ENCODE data around the gene CABCOCO1.

Gene CABCOCO1

DNA sequence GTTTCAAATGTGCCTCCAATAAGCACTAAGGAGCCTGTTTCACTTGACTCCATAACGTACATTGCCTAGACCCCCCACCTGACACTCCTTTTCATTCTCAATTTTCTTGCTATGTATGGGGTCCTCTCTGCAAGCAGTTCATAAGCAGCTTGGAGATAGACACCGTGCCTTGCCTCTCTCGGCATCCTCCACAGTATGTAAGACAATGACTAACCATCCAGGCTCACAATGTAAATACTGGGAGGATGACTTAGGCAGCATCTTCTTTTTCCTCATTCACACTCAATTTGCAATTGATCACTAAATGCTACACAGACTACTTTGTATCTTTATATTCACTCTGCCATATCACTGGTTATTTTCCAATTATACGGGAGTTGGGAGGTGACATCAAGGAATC lies 22.8 kb upstream of the CABCOCO1 start:
- H3K4me3 ChIP-seq (ENCODE audit: low read depth, low read length) = no peak overlapping the region
- no peak for DNase-seq (ENCODE audit: low read depth)
- TF ChIP-seq, protein P1, sequence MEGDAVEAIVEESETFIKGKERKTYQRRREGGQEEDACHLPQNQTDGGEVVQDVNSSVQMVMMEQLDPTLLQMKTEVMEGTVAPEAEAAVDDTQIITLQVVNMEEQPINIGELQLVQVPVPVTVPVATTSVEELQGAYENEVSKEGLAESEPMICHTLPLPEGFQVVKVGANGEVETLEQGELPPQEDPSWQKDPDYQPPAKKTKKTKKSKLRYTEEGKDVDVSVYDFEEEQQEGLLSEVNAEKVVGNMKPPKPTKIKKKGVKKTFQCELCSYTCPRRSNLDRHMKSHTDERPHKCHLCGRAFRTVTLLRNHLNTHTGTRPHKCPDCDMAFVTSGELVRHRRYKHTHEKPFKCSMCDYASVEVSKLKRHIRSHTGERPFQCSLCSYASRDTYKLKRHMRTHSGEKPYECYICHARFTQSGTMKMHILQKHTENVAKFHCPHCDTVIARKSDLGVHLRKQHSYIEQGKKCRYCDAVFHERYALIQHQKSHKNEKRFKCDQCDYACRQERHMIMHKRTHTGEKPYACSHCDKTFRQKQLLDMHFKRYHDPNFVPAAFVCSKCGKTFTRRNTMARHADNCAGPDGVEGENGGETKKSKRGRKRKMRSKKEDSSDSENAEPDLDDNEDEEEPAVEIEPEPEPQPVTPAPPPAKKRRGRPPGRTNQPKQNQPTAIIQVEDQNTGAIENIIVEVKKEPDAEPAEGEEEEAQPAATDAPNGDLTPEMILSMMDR (IDR thresholded peaks at IDR 0.05; ENCODE audit: control insufficient read depth, extremely low read depth, insufficient read depth) = no peak

DNA sequence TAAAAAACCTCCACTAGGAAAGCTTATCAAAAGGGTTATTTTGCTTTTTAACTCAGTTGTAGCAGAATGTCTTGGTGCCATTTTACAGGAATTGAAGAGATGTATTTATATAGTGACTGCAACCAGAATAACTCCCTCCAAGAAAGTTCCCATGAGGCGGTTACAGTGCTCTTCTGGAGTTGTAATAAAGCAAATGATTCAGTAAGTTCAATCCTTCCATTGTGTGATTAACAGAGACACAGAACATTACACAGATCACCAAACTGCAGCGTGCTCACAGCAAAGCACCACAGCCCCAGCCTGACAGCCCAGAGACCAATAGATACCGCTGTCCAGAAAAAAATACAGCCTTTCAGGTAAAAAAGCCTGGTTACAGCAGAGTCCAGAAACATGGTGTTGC lies 21.9 kb upstream of the CABCOCO1 start:
- TF ChIP-seq, protein P1 (IDR thresholded peaks at IDR 0.05; ENCODE audit: control insufficient read depth, extremely low read depth, insufficient read depth) = no peak
- DNase-seq (ENCODE audit: low read depth) = no peak
- no peak overlapping the region for H3K4me3 ChIP-seq (ENCODE audit: low read depth, low read length)

DNA sequence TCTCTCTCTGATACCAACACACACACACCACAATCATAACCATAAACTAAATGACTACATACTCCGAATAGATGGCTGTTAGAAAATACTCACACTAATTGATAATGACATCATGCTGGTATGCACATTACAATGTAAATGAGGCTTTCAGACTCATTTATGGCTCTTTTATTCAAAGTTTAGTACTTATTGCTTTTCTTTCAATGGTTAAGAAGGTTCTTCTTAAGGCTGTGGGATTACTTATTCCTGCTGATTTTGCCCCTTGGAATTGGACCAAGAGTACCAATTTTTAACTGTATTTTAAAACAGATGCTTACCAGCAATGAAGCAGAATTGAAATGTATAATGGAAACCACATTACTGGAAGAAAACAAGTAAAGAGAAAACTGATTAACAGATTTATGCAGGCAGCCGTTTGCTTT lies 20.6 kb upstream of the CABCOCO1 start:
- TF ChIP-seq, protein P1 (IDR thresholded peaks at IDR 0.05; ENCODE audit: control insufficient read depth, extremely low read depth, insufficient read depth) = no peak
- no peak for DNase-seq (ENCODE audit: low read depth)
- no peak overlapping the region for H3K4me3 ChIP-seq (ENCODE audit: low read depth, low read length)

DNA sequence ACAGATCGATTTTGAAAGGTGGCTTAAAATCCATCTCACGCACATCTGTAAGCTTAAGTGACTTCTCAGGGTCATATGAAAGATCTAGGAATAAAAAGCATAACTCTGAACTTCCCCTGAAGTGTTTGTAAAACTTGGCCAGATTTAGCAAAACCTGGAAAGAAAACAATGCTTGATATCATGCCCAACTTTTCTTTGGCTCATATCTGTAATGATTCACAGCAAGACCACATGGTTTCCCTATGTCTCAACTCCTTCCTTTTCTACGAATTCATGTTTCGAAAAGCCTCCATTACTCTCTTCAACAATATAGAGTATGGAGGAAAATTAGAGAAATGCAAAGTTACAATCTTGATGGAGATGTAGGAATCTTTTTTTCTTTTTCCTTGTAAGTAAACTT lies 20.1 kb upstream of the CABCOCO1 start:
- no peak overlapping the region for H3K4me3 ChIP-seq (ENCODE audit: low read depth, low read length)
- TF ChIP-seq, protein P1 (IDR thresholded peaks at IDR 0.05; ENCODE audit: control insufficient read depth, extremely low read depth, insufficient read depth) = no peak
- DNase-seq (ENCODE audit: low read depth) = no peak

DNA sequence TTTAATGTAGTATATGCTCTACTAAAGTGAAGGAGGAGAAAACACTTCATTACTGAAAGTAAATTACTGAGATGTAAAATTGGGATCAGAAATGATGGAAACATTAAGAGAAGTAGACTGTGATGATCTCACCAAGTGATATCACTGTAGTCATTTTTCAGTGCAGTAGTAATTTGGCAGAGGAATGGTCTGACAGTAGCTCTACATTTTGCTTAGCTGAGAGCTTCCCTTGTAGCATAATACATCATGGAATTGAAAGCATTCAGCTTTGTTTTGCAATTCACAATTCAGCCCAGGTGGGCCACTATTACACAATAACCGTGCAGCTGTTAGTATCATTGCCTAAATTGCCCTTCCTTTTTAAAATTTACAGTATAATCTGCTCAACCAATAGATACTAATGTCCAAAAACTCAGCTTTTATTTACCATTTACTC lies 19.4 kb upstream of the CABCOCO1 start:
- H3K4me3 ChIP-seq (ENCODE audit: low read depth, low read length) = no peak overlapping the region
- TF ChIP-seq, protein P1 (IDR thresholded peaks at IDR 0.05; ENCODE audit: control insufficient read depth, extremely low read depth, insufficient read depth) = no peak
- no peak for DNase-seq (ENCODE audit: low read depth)

DNA sequence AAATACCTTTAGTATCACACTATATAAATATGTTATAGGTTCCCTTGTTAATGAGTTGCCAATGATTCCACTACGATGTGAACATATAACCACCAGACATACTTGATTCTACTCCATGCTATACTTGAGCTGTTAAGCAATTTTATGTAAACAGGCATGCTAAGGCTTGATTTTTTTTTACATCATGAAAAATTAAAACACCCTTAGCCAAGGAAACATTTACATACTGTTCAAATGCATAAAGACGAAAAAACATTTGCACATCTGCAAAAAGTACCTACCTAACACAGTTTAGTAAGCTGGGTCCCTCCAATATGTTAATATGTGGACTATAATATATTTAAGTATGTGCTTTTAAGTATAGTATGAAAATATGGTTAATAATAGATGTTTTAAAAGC lies 9.0 kb upstream of the CABCOCO1 start:
- no peak for DNase-seq (ENCODE audit: low read depth)
- TF ChIP-seq, protein P1 (IDR thresholded peaks at IDR 0.05; ENCODE audit: control insufficient read depth, extremely low read depth, insufficient read depth) = no peak
- H3K4me3 ChIP-seq (ENCODE audit: low read depth, low read length) = no peak overlapping the region

DNA sequence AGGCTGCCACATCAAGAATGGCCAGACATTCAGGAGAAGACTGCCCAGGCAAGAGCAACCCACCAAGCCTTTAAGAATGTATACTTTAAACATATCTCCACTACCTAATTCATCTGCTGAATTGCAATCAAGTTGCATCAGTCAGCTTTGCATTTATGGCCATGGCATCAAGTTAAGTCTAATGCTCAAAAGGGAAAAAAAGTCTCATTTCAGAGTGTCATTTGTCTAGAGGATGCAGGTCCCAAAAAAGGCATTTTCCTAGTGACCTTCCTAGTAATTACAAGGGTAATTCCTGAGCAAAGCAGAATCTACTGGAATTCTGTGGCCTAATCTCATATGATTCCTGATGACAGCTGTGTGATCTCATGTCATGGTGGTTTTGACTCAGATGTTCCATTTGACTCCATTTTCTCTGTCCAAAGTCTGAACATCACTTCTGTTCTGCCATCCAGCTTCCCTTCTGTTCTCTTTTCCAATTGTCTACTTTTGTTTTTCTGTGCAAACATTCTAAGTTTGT lies 7.3 kb upstream of the CABCOCO1 start:
- DNase-seq (ENCODE audit: low read depth) = no peak
- no peak overlapping the region for H3K4me3 ChIP-seq (ENCODE audit: low read depth, low read length)
- TF ChIP-seq, protein P1 (IDR thresholded peaks at IDR 0.05; ENCODE audit: control insufficient read depth, extremely low read depth, insufficient read depth) = no peak

Data from LNCaP clone FGC (cell line).